Skeletal muscle satellite cell (primary cell): ENCODE measurements around the gene PRPF38B.
A peak's percentile ranks its signal among the peaks of the same experiment; 100 is the strongest.

Experiments
- H3K27me3 ChIP-seq: 2 replicates; pipeline ENCODE4 v1.7.0; 2013; ENCODE audit warnings: low read length; ENCODE audit not compliant: control insufficient read depth, insufficient read depth
- H3K36me3 ChIP-seq: 2 replicates; pipeline ENCODE4 v1.7.0; 2013; ENCODE audit warnings: mild to moderate bottlenecking, control low read depth, low read length; ENCODE audit not compliant: insufficient read depth
- H3K4me1 ChIP-seq: 2 replicates; pipeline ENCODE4 v1.7.0; 2013; ENCODE audit warnings: low read length; ENCODE audit not compliant: control insufficient read depth, insufficient read depth
- H3K4me2 ChIP-seq: 2 replicates; pipeline ENCODE4 v1.7.0; 2013; ENCODE audit warnings: mild to moderate bottlenecking, low read length
- H3K4me3 ChIP-seq: 2 replicates; pipeline ENCODE4 v1.7.0; 2013; ENCODE audit warnings: low read length
- H3K9ac ChIP-seq: 2 replicates; pipeline ENCODE4 v1.7.0; 2013; ENCODE audit warnings: mild to moderate bottlenecking, low read depth, low read length, moderate library complexity
- H3K9me3 ChIP-seq: replicated peaks from 2 replicates; pipeline ENCODE4 v1.7.0; 2013; ENCODE audit warnings: mild to moderate bottlenecking, control low read depth, low read length

Gene PRPF38B

DNA sequence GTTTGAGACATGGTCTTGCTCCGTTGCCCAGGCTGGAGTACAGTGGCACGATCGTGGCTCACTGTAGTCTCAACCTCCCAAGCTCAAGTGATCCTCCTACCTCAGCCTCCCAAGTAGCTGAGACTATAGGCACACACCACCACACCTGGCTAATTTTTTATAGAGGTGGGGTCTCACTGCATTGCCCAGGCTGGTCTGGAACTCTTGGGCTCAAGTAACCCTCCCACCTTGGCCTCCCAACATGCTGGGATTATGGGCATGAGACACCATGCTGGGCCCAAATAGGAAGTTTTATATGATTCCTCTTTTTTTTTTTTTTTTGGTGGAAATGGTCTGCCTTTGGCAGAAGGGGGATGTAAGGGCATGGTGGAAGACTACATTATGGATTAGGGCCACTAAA lies 14.5 kb downstream of the PRPF38B start:
- Histone ChIP-seq H3K4me2 (no peak overlapping the region), H3K9me3 (no peaks in the 10 kb centered on the region), H3K9ac (no peak overlapping the region), H3K36me3 (peaks cover 7% of the 10 kb centered on the region), H3K27me3 (no peaks in the 10 kb centered on the region), H3K4me1 (peaks cover 23% of the 10 kb centered on the region), H3K4me3 (no peak overlapping the region)

DNA sequence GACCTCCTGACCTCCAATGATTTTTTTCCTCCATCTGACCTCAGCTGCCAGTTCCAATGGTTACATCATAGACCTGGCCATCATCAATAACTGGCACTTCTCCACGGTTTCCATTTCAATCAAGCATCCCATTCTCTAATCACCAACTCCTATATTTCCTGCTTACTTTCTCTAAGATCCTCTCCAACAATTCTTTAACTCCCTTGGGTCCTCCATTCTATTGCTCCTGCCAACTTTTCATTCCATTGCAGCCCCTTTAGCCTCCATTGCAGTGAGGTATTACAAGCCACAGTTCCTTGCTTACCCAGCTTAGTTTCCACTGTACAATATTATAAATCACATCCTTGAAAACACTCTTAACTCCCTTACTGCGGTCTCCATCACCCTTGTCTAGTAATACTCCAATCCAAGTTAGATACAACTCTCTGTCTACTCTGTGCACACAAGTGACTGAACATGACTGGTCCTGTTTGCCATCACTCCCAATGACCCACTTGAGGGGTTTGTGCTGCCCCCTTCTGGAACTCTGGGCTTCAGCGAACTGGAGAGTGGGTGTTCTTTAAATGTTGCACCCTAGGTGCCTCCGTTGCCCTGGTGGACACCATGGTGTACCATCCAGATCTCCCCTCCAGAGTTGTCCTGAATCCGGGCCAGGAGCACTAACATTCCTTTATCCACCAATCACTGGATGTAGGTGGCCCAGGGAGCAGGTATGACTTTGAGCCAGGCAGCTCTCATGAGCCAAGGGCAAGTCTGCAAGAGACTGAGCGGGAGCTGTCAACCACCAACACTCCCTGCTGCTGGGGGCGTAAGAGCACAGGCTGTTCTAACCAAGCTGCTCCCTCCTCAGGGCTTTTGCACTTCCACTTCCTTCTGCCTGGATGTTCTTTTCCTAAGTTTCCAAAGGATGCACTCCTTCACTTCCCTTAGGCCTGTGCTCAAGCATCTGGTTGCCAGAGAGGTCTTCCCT lies 16.9 kb downstream of the PRPF38B start:
- Histone ChIP-seq H3K4me3 (no peak overlapping the region), H3K27me3 (no peaks in the 10 kb centered on the region), H3K36me3 (no peaks in the 10 kb centered on the region), H3K4me2 (no peak overlapping the region), H3K9ac (no peak overlapping the region), H3K4me1 (peaks cover 15% of the 10 kb centered on the region), H3K9me3 (no peaks in the 10 kb centered on the region)

GRCh38 chr1:108712606-108713150 lies 20.6 kb downstream of the PRPF38B start, which contains the start of gene FNDC7:
Gene FNDC7 (plus strand): TSS chr1:108712908. CDS start chr1:108712934, 26 bp downstream.
- no peaks in the 10 kb centered on the region for H3K9me3 ChIP-seq
- no peaks in the 10 kb centered on the region for H3K36me3 ChIP-seq
- no peaks in the 10 kb centered on the region for H3K27me3 ChIP-seq
- no peak within 1 kb of the TSS for H3K4me3 ChIP-seq
- H3K4me1 ChIP-seq: peaks cover 5% of the 10 kb centered on the region
- H3K4me2 ChIP-seq: no peak within 1 kb of the TSS
- no peak within 1 kb of the TSS for H3K9ac ChIP-seq

GRCh38 chr1:108715932-108716331 lies 23.8 kb downstream of the PRPF38B start:
- Histone ChIP-seq H3K9me3 (no peaks in the 10 kb centered on the region), H3K36me3 (no peaks in the 10 kb centered on the region), H3K9ac (no peak overlapping the region), H3K27me3 (no peaks in the 10 kb centered on the region), H3K4me1 (peaks cover 26% of the 10 kb centered on the region), H3K4me2 (no peak overlapping the region), H3K4me3 (no peak overlapping the region)

DNA sequence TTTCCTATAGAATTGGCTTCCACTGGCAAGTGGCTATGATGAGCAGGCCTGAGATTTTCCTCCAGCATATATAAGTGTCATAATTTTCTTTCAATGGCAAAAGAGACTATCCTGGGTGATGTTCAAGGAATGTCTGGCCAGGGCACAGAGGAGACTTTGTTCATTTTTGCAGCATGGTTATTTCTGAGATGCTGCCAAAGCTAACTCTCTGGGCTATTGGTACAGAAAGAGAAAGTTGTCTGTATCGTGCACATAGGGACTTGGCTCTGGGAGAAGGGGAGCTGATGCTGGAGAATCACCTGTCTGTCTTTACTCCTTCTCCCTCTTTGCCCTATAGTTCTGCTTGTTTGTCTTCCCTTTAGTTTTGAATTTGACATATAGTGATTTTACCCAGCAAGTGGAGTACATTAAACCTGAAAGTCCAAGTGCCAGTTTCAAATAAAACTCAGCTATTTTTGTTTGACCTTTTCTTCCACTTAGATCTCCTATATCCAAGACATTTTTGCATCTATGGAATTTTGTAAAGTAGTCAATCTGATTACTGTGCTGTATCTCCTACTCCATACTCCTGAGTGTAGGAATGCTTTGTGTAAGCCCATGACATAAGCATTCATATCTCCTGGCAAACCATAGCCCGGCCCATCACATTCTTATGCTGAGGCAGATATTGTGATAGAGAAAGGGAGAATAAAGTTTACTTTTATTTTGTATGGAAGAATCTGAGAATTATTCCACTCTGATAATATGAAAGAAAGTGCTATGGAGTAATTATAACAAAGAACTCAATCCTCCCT lies 24.5 kb downstream of the PRPF38B start:
- no peak overlapping the region for H3K9ac ChIP-seq

GRCh38 chr1:108717774-108718316 lies 25.7 kb downstream of the PRPF38B start:
- H3K36me3 ChIP-seq: no peaks in the 10 kb centered on the region
- peaks cover 34% of the 10 kb centered on the region for H3K4me1 ChIP-seq

More for the DNA sequence above, 24.5 kb downstream of the PRPF38B start:
- Histone ChIP-seq H3K27me3 (no peaks in the 10 kb centered on the region), H3K4me3 (no peak overlapping the region), H3K36me3 (no peaks in the 10 kb centered on the region), H3K9me3 (no peaks in the 10 kb centered on the region), H3K4me2 (no peak overlapping the region), H3K4me1 (peaks cover 32% of the 10 kb centered on the region)

DNA sequence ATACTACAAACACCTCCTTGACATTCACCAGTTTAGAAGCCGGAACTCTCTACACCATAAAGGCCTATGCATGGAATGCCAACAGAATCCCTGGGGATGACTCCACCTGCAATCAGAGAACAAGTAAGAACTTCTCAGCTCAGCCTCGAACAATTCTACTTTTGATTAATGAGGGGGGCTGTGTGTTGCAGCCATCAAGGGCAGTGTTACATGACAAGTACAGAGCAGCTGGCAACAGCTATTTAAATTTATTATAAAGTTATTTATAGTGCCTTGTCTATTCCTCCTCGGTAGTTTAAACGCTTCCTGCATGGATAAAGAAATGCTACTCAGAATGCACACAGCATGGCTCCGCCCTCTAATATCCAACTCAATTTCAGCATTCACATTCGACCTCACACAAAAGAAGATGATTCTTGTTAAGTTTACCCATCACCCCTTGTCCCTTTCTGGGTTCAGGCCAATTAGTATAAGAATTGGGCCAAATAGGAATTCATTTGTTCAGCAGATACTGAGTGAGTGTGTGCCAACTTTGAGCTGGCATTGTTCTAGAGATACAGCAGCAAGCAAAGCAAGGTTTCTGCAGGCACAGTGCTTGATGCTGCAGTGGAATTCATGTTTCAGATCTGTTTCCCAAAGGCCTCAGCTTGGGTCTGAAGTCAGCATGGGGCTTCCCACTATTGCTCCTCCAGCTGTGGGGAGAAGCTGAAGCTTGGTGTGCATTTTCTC lies 27.0 kb downstream of the PRPF38B start:
- Histone ChIP-seq H3K27me3 (no peaks in the 10 kb centered on the region), H3K9ac (peak overlapping the region; percentile 32), H3K9me3 (no peaks in the 10 kb centered on the region), H3K4me1 (peaks cover 34% of the 10 kb centered on the region), H3K36me3 (no peaks in the 10 kb centered on the region), H3K4me3 (no peak overlapping the region), H3K4me2 (peak overlapping the region; percentile 68)

More at GRCh38 chr1:108717774-108718316, 25.7 kb downstream of the PRPF38B start:
- no peaks in the 10 kb centered on the region for H3K27me3 ChIP-seq
- H3K4me2 ChIP-seq: no peak overlapping the region
- H3K9me3 ChIP-seq: no peaks in the 10 kb centered on the region
- H3K4me3 ChIP-seq: no peak overlapping the region
- no peak overlapping the region for H3K9ac ChIP-seq

GRCh38 chr1:108719656-108720435 lies 27.7 kb downstream of the PRPF38B start:
- no peaks in the 10 kb centered on the region for H3K9me3 ChIP-seq
- H3K27me3 ChIP-seq: no peaks in the 10 kb centered on the region
- H3K9ac ChIP-seq: peak overlapping the region; percentile 32
- peak overlapping the region; percentile 34 for H3K4me3 ChIP-seq
- no peaks in the 10 kb centered on the region for H3K36me3 ChIP-seq
- H3K4me1 ChIP-seq: peaks cover 34% of the 10 kb centered on the region
- H3K4me2 ChIP-seq: peak overlapping the region; percentile 68

DNA sequence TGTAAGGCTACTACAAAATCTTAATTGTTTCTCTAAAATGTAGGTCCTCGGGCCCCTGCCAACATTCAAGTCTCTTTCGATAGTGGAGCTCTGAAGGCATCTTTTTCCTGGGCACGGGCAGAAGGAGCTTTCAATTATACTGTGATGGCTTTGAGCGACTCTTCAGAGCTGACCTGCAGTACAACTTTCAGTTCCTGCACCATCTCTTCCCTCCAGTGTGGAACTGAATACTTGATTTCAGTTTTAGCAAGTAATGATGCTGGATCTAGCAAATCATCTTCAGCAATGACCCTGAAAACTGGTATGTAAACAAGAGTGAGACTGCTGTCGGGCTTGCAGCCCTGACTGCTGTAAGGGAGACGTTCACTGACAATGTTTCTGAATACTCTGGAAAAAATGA lies 30.2 kb downstream of the PRPF38B start:
- H3K4me3 ChIP-seq: no peak overlapping the region
- H3K9me3 ChIP-seq: no peaks in the 10 kb centered on the region
- H3K4me1 ChIP-seq: peaks cover 30% of the 10 kb centered on the region
- no peak overlapping the region for H3K9ac ChIP-seq
- no peak overlapping the region for H3K4me2 ChIP-seq
- no peaks in the 10 kb centered on the region for H3K27me3 ChIP-seq
- no peaks in the 10 kb centered on the region for H3K36me3 ChIP-seq

DNA sequence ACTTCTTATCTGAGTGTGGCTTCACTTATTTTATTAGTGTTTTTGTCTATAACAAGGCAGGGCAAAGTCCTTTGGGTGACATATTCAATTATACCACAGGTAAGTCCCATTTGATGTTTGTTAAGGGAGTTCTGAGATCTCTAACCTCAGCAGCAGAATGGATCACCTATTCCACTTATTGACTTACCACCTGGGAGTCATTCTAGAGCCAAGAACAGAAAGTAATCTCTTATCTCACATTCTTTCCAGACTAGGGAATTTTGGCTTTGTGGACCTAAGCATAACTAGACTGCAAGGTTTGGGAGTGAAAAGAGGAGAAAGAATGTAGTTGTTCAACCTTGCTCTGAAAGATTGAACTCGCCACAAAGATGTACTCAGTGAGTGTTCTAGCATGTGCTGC lies 33.8 kb downstream of the PRPF38B start:
- no peaks in the 10 kb centered on the region for H3K27me3 ChIP-seq
- no peak overlapping the region for H3K9ac ChIP-seq
- no peak overlapping the region for H3K4me2 ChIP-seq
- H3K4me1 ChIP-seq: peaks cover 9% of the 10 kb centered on the region
- no peak overlapping the region for H3K4me3 ChIP-seq
- no peaks in the 10 kb centered on the region for H3K36me3 ChIP-seq
- no peaks in the 10 kb centered on the region for H3K9me3 ChIP-seq
